Astrocyte (in vitro differentiated cells and primary cell): ENCODE data around the gene CARD10. TPM values are rescaled to one million over a fixed set of nuclear protein-coding genes. Genes with fewer than 3 reads are reported as not detected.
A peak's percentile ranks its signal among the peaks of the same experiment; 100 is the strongest.

Source experiments
- DNase-seq: peaks from one replicate; pipeline ENCODE4 v3.0.0-alpha.2; 2010; ENCODE audit warnings: low read depth
- FAIRE-seq: peaks from 2 replicates; lab custom pipeline; 2011; peaks lifted over from hg19 to GRCh38; lab: Jason Lieb, UNC
- H2AFZ ChIP-seq: 2 replicates; pipeline ENCODE4 v1.6.0; 2012; ENCODE audit warnings: low read depth, low read length, inconsistent platforms
- H3K27ac ChIP-seq: 2 replicates; pipeline ENCODE4 v1.5.1; 2011; ENCODE audit warnings: low read depth, low read length, inconsistent platforms
- H3K27me3 ChIP-seq: 2 replicates; pipeline ENCODE4 v1.6.0; 2011; ENCODE audit warnings: low read length, inconsistent platforms; ENCODE audit not compliant: insufficient read depth
- H3K36me3 ChIP-seq: 2 replicates; pipeline ENCODE4 v1.5.1; 2011; ENCODE audit warnings: low read length, inconsistent platforms; ENCODE audit not compliant: insufficient read depth
- H3K4me1 ChIP-seq: 2 replicates; pipeline ENCODE4 v1.5.1; 2011; ENCODE audit warnings: low read length, inconsistent platforms; ENCODE audit not compliant: insufficient read depth
- H3K4me2 ChIP-seq: 2 replicates; pipeline ENCODE4 v1.6.0; 2012; ENCODE audit warnings: low read length, inconsistent platforms
- H3K4me3 ChIP-seq: 2 replicates; pipeline ENCODE4 v1.5.1; 2011; ENCODE audit warnings: low read depth, mild to moderate bottlenecking, low read length, inconsistent platforms; ENCODE audit not compliant: insufficient read depth
- H3K79me2 ChIP-seq: 2 replicates; pipeline ENCODE4 v1.6.0; 2012; ENCODE audit warnings: mild to moderate bottlenecking, low read length, inconsistent platforms; ENCODE audit not compliant: insufficient read depth
- H3K9ac ChIP-seq: 2 replicates; pipeline ENCODE4 v1.6.0; 2012; ENCODE audit warnings: mild to moderate bottlenecking, low read length, inconsistent platforms
- H3K9me3 ChIP-seq: 2 replicates; pipeline ENCODE4 v1.5.1; 2012; ENCODE audit warnings: low read depth, mild to moderate bottlenecking, low read length, inconsistent platforms; ENCODE audit not compliant: insufficient read depth
- H4K20me1 ChIP-seq: 2 replicates; pipeline ENCODE4 v1.6.0; 2012; ENCODE audit warnings: low read length, inconsistent platforms; ENCODE audit not compliant: insufficient read depth
- H3K27ac Mint-ChIP-seq: one replicate; pipeline ENCODE4 v1.8.0; 2021; ENCODE audit warnings: mild to moderate bottlenecking, mixed read lengths; ENCODE audit not compliant: unreplicated experiment
- H3K27me3 Mint-ChIP-seq: one replicate; pipeline ENCODE4 v1.8.0; 2021; ENCODE audit warnings: low read depth, mixed read lengths; ENCODE audit not compliant: unreplicated experiment
- H3K36me3 Mint-ChIP-seq: one replicate; pipeline ENCODE4 v1.8.0; 2021; ENCODE audit warnings: low read depth, mixed read lengths; ENCODE audit not compliant: unreplicated experiment
- H3K4me1 Mint-ChIP-seq: one replicate; pipeline ENCODE4 v1.8.0; 2021; ENCODE audit warnings: low read depth, mixed read lengths; ENCODE audit not compliant: unreplicated experiment
- H3K4me3 Mint-ChIP-seq: one replicate; pipeline ENCODE4 v1.8.0; 2021; ENCODE audit warnings: mild to moderate bottlenecking, moderate library complexity, mixed read lengths; ENCODE audit not compliant: unreplicated experiment
- H3K9me3 Mint-ChIP-seq: one replicate; pipeline ENCODE4 v1.8.0; 2021; ENCODE audit warnings: mild to moderate bottlenecking, mixed read lengths; ENCODE audit not compliant: unreplicated experiment
- EZH2 ChIP-seq: IDR thresholded peaks from 2 replicates; pipeline ENCODE4 v1.6.1; 2012; ENCODE audit warnings: mild to moderate bottlenecking, low read length, inconsistent platforms; ENCODE audit not compliant: insufficient read depth
- total RNA-seq: library from RNA; stranded (reverse); gene quantifications from 2 replicates; pipeline ENCODE4 v1.2.1, GENCODE V29; 2021
- TF ChIP-seq, protein P1 (sequence below): IDR thresholded peaks from 2 replicates; pipeline ENCODE4 v1.5.1; 2011; ENCODE audit warnings: low read depth, mild to moderate bottlenecking, inconsistent platforms, low read length, moderate library complexity; ENCODE audit not compliant: insufficient read depth

CARD10 gene
- total RNA-seq, 1 donor from 2014 or later = 22.6 TPM

DNA sequence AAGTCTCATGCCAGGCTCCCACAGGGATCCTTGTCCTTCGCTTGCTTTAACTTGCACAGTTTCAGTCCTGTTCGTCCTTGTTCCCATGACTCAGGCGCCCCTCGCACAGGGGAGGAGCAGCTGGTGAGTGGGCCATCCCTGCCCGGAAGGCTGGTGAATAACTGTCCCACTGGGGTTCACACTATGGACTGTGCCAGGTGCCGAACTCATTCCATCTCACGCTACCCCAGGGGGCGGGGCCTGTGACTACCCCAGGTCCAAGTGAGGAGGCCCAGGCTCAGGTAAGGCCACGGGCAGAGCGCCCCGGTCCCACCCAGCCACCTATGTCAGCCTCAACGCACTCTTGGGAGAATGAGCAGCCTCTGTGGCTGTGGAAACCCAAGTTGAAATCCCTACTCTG lies 7.2 kb upstream of the CARD10 start:
- no peak overlapping the region for H3K4me3 ChIP-seq
- no peaks in the 10 kb centered on the region for H4K20me1 ChIP-seq
- no peaks in the 10 kb centered on the region for H3K36me3 ChIP-seq
- Mint-ChIP-seq H3K27ac (no peak overlapping the region), H3K27me3 (peaks cover 5% of the 10 kb centered on the region), H3K4me3 (no peak overlapping the region), H3K4me1 (peaks cover 25% of the 10 kb centered on the region), H3K36me3 (peaks cover 2% of the 10 kb centered on the region), H3K9me3 (no peaks in the 10 kb centered on the region)
- DNase-seq (no peak), FAIRE-seq (no peak)
- H3K9ac ChIP-seq = peak overlapping the region; percentile 15
- H3K4me2 ChIP-seq = peak overlapping the region; percentile 67
- H2AFZ ChIP-seq = no peak overlapping the region
- TF ChIP-seq, protein P1, sequence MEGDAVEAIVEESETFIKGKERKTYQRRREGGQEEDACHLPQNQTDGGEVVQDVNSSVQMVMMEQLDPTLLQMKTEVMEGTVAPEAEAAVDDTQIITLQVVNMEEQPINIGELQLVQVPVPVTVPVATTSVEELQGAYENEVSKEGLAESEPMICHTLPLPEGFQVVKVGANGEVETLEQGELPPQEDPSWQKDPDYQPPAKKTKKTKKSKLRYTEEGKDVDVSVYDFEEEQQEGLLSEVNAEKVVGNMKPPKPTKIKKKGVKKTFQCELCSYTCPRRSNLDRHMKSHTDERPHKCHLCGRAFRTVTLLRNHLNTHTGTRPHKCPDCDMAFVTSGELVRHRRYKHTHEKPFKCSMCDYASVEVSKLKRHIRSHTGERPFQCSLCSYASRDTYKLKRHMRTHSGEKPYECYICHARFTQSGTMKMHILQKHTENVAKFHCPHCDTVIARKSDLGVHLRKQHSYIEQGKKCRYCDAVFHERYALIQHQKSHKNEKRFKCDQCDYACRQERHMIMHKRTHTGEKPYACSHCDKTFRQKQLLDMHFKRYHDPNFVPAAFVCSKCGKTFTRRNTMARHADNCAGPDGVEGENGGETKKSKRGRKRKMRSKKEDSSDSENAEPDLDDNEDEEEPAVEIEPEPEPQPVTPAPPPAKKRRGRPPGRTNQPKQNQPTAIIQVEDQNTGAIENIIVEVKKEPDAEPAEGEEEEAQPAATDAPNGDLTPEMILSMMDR = no peak
- no peak for TF ChIP-seq EZH2
- H3K4me1 ChIP-seq = peaks cover 24% of the 10 kb centered on the region
- no peaks in the 10 kb centered on the region for H3K27me3 ChIP-seq
- H3K9me3 ChIP-seq = no peaks in the 10 kb centered on the region
- H3K79me2 ChIP-seq = no peaks in the 10 kb centered on the region
- H3K27ac ChIP-seq = peak overlapping the region; percentile 8

DNA sequence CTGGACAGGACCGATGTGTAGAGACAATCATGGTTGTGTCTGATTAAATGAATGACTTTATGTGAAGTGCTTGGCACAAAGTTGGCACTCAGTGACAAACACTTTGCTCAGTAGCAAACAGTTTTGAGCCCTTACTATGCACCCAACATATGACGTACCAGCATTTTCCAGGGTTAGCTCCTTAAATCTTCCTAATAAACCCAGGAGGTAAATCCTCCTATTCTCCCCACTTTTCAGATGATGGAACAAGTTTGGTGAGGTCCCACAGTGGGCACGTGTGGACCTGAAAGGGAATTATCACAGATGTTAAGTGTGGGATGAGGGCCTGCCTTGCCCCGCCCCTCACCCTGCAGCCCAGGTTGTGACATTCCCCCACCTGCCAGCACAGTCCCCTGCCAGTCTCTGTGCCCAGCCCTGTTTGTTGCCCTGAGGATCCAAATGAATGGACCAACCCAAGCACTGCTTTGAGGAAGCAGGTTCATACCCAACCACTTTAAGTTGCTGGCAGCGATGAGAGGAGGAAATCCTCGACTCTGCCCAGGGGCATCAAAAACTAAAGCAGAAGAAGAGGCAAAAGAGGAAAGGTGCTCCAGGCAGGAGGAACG lies 6.6 kb upstream of the CARD10 start:
- Histone ChIP-seq H3K4me3 (no peak overlapping the region), H3K9me3 (no peaks in the 10 kb centered on the region), H3K27ac (peak overlapping the region; percentile 84), H4K20me1 (no peaks in the 10 kb centered on the region), H3K36me3 (no peaks in the 10 kb centered on the region), H3K9ac (peak overlapping the region; percentile 15), H3K79me2 (no peaks in the 10 kb centered on the region), H3K4me2 (peak overlapping the region; percentile 67), H3K4me1 (peaks cover 24% of the 10 kb centered on the region), H2AFZ (no peak overlapping the region), H3K27me3 (no peaks in the 10 kb centered on the region)
- peaks cover 2% of the 10 kb centered on the region for H3K36me3 Mint-ChIP-seq
- TF ChIP-seq, protein P1 = no peak
- TF ChIP-seq EZH2 = no peak
- H3K27me3 Mint-ChIP-seq = peaks cover 5% of the 10 kb centered on the region
- H3K4me3 Mint-ChIP-seq = no peak overlapping the region
- FAIRE-seq (no peak), DNase-seq (peak; percentile 22)
- H3K9me3 Mint-ChIP-seq = no peaks in the 10 kb centered on the region
- no peak overlapping the region for H3K27ac Mint-ChIP-seq
- peaks cover 29% of the 10 kb centered on the region for H3K4me1 Mint-ChIP-seq

DNA sequence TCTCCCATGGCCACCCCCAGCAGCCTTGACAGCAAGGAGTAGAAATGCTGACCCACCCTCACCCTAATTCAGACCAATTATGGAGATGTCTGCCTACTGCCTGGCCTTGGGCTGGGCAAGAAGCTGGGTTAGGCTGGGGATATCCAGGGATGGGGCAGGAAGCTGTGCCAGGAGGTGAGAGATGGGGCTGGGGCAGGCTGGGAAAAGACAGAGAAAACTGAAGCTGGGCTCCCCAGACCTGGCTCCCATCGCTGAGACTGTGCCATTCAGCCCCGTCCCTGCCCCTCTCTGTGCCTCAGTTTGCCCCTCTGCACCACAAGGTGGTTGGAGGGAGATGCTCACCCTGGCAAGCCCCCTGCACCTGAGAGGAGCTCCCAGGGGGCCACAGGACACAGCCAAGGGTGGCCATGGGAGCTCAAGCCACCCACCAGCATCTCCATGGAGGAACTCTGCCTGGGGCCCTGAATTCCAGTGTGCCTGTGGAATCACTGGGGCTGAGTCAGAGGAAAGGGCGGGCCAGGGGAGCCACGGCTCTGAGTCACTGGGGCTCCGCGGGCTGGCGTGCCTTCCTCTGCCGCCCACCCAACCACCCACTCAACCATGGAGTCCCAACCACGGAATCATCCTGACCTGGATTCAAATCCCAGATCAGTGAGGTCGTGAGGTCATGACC lies 6.0 kb upstream of the CARD10 start:
- peak overlapping the region; percentile 47 for H3K27ac Mint-ChIP-seq
- FAIRE-seq = peak; percentile 81
- H3K27me3 ChIP-seq = no peaks in the 10 kb centered on the region

More for the DNA sequence above, 6.0 kb upstream of the CARD10 start:
- H3K27ac ChIP-seq = peak overlapping the region; percentile 84
- no peak overlapping the region for H3K4me3 ChIP-seq
- DNase-seq = peak; percentile 76
- H3K79me2 ChIP-seq = no peaks in the 10 kb centered on the region
- Mint-ChIP-seq H3K36me3 (peaks cover 2% of the 10 kb centered on the region), H3K4me1 (peaks cover 29% of the 10 kb centered on the region), H3K27me3 (peaks cover 5% of the 10 kb centered on the region), H3K4me3 (no peak overlapping the region), H3K9me3 (no peaks in the 10 kb centered on the region)
- H4K20me1 ChIP-seq = no peaks in the 10 kb centered on the region
- no peaks in the 10 kb centered on the region for H3K36me3 ChIP-seq
- TF ChIP-seq EZH2 = no peak
- TF ChIP-seq, protein P1 = no peak
- H2AFZ ChIP-seq = peak overlapping the region; percentile 30
- peak overlapping the region; percentile 27 for H3K9ac ChIP-seq
- peak overlapping the region; percentile 67 for H3K4me2 ChIP-seq
- H3K4me1 ChIP-seq = peaks cover 24% of the 10 kb centered on the region
- no peaks in the 10 kb centered on the region for H3K9me3 ChIP-seq
